Stimulated activated CD8-positive, alpha-beta memory T cell treated with anti-CD3 and anti-CD28 coated beads, Interleukin-4, amount 100 ng/mL, for 4 hours (primary cell): ENCODE data around the gene VEGFC.

Experiments
- DNase-seq, 2 donors: peaks; one replicate each; pipeline ENCODE4 v3.0.0-alpha.2; 2020; ENCODE audit warnings: low read depth in 2 of 2, low spot score in 1 of 2

VEGFC gene

GRCh38 chr4:176792326-176793059, at the start of gene VEGFC:
TSS of gene VEGFC (minus strand) at chr4:176792922. CDS start at chr4:176792311, 611 bp downstream.
- no peak for DNase-seq

GRCh38 chr4:176841711-176842112, 49.0 kb upstream of the VEGFC start:
- no peak for DNase-seq

- DNase-seq: no peak
Measured at GRCh38 chr4:176840166-176840565, 47.4 kb upstream of the VEGFC start.

GRCh38 chr4:176839656-176840055, 46.9 kb upstream of the VEGFC start:
- no peak for DNase-seq

GRCh38 chr4:176838601-176839433, 46.1 kb upstream of the VEGFC start:
- no peak for DNase-seq

- no peak for DNase-seq
Measured at GRCh38 chr4:176837169-176837895, 44.6 kb upstream of the VEGFC start.

GRCh38 chr4:176834531-176834930, 41.8 kb upstream of the VEGFC start:
- no peak for DNase-seq

GRCh38 chr4:176833400-176834175, 40.9 kb upstream of the VEGFC start:
- no peak for DNase-seq

- DNase-seq: no peak
Measured at GRCh38 chr4:176830971-176831370, 38.2 kb upstream of the VEGFC start.

- DNase-seq: no peak
Measured at GRCh38 chr4:176825586-176825985, 32.9 kb upstream of the VEGFC start.

- DNase-seq: no peak
Measured at GRCh38 chr4:176824645-176825366, 32.1 kb upstream of the VEGFC start.

GRCh38 chr4:176818531-176818930, 25.8 kb upstream of the VEGFC start:
- no peak for DNase-seq

GRCh38 chr4:176817204-176817603, 24.5 kb upstream of the VEGFC start:
- no peak for DNase-seq

- no peak for DNase-seq
Measured at GRCh38 chr4:176814770-176815169, 22.0 kb upstream of the VEGFC start.

- DNase-seq: no peak
Measured at GRCh38 chr4:176810481-176811249, 17.9 kb upstream of the VEGFC start.

- DNase-seq: no peak
Measured at GRCh38 chr4:176806778-176807375, 14.2 kb upstream of the VEGFC start.

GRCh38 chr4:176805155-176805554, 12.4 kb upstream of the VEGFC start:
- DNase-seq: no peak

GRCh38 chr4:176800891-176801534, 8.3 kb upstream of the VEGFC start:
- DNase-seq: no peak

GRCh38 chr4:176799653-176800052, 6.9 kb upstream of the VEGFC start:
- no peak for DNase-seq
